Measurements from ENCODE around the gene CRYZ. TPM values are rescaled to one million over a fixed set of nuclear protein-coding genes. Genes with fewer than 3 reads are reported as not detected.
A peak's percentile ranks its signal among the peaks of the same experiment; 100 is the strongest.

Gene CRYZ, protein sequence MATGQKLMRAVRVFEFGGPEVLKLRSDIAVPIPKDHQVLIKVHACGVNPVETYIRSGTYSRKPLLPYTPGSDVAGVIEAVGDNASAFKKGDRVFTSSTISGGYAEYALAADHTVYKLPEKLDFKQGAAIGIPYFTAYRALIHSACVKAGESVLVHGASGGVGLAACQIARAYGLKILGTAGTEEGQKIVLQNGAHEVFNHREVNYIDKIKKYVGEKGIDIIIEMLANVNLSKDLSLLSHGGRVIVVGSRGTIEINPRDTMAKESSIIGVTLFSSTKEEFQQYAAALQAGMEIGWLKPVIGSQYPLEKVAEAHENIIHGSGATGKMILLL
- 78.5 and 108 TPM in 2 replicates for polyA plus RNA-seq (2011; rRNA removed)
- polyA minus RNA-seq (2011; rRNA and poly(A)+ RNA removed), result 36.8 and 52.1 TPM in 2 replicates

- Histone ChIP-seq H3K9me3 (ENCODE audit: control insufficient read depth, insufficient read depth, low read length) (no peaks in the 10 kb centered on the region), H3K27ac (ENCODE audit: low read depth, low read length) (peak within 1 kb of the TSS; percentile 96), H3K4me3 (ENCODE audit: low read depth, low read length) (peak within 1 kb of the TSS; percentile 95), H3K27me3 (ENCODE audit: control insufficient read depth, insufficient read depth, low read length) (no peaks in the 10 kb centered on the region)
- POLR2A ChIA-PET, result interaction anchor here (1.0 to 1.2 kb wide), 2 partner anchors 19 to 33 kb away, joined by 3 to 4 read pairs; no protein-coding TSS in a partner anchor
- DNase-seq (ENCODE audit: low read depth, low spot score), result peak; percentile 86
- CTCF ChIA-PET, result interaction anchor here (0.5 to 3.4 kb wide), 26 partner anchors 9 to 533 kb away, joined by 3 to 45 read pairs (median 8); no protein-coding TSS in a partner anchor
- TF ChIP-seq, protein P1, sequence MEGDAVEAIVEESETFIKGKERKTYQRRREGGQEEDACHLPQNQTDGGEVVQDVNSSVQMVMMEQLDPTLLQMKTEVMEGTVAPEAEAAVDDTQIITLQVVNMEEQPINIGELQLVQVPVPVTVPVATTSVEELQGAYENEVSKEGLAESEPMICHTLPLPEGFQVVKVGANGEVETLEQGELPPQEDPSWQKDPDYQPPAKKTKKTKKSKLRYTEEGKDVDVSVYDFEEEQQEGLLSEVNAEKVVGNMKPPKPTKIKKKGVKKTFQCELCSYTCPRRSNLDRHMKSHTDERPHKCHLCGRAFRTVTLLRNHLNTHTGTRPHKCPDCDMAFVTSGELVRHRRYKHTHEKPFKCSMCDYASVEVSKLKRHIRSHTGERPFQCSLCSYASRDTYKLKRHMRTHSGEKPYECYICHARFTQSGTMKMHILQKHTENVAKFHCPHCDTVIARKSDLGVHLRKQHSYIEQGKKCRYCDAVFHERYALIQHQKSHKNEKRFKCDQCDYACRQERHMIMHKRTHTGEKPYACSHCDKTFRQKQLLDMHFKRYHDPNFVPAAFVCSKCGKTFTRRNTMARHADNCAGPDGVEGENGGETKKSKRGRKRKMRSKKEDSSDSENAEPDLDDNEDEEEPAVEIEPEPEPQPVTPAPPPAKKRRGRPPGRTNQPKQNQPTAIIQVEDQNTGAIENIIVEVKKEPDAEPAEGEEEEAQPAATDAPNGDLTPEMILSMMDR (IDR thresholded peaks at IDR 0.05; ENCODE audit: low read depth, low read length), result no peak
These were observed at the start of gene CRYZ, which contains the start of gene TYW3 for GRCh38 chr1:74732960-74733603. Gene CRYZ (minus strand): TSS chr1:74733050. CDS start chr1:74724821, 8,229 bp downstream. Gene TYW3 (plus strand): TSS chr1:74733152. CDS start chr1:74733245, 93 bp downstream.

GRCh38 chr1:74780594-74780993 is 47.7 kb upstream of the CRYZ start:
- TF ChIP-seq, protein P1 (IDR thresholded peaks at IDR 0.05; ENCODE audit: low read depth, low read length), result no peak
- Histone ChIP-seq H3K9me3 (ENCODE audit: control insufficient read depth, insufficient read depth, low read length) (no peaks in the 10 kb centered on the region), H3K4me3 (ENCODE audit: low read depth, low read length) (no peak overlapping the region), H3K27me3 (ENCODE audit: control insufficient read depth, insufficient read depth, low read length) (no peaks in the 10 kb centered on the region), H3K27ac (ENCODE audit: low read depth, low read length) (no peak overlapping the region)
- CTCF ChIA-PET, result interaction anchor here (2.1 kb wide), 1 partner anchor 9 kb away, joined by 9 read pairs; no protein-coding TSS in a partner anchor
- no peak for DNase-seq (ENCODE audit: low read depth, low spot score)
- POLR2A ChIA-PET, result no interaction called here

GRCh38 chr1:74779750-74780149 is 46.9 kb upstream of the CRYZ start:
- Histone ChIP-seq H3K27ac (ENCODE audit: low read depth, low read length) (no peak overlapping the region), H3K4me3 (ENCODE audit: low read depth, low read length) (no peak overlapping the region), H3K27me3 (ENCODE audit: control insufficient read depth, insufficient read depth, low read length) (no peaks in the 10 kb centered on the region), H3K9me3 (ENCODE audit: control insufficient read depth, insufficient read depth, low read length) (no peaks in the 10 kb centered on the region)
- POLR2A ChIA-PET, result no interaction called here
- CTCF ChIA-PET, result no interaction called here
- no peak for DNase-seq (ENCODE audit: low read depth, low spot score)
- TF ChIP-seq, protein P1 (IDR thresholded peaks at IDR 0.05; ENCODE audit: low read depth, low read length), result no peak

- ChIA-PET POLR2A (no interaction called here), CTCF (interaction anchor here (1.0 to 9.0 kb wide), 4 partner anchors 11 to 489 kb away, joined by 3 to 218 read pairs (median 8); partner anchors contain the start of gene TYW3)
- no peak for DNase-seq (ENCODE audit: low read depth, low spot score)
These were observed 44.7 kb upstream of the CRYZ start for GRCh38 chr1:74777525-74777924.

More at GRCh38 chr1:74777525-74777924, 44.7 kb upstream of the CRYZ start:
- H3K9me3 ChIP-seq (ENCODE audit: control insufficient read depth, insufficient read depth, low read length), result no peaks in the 10 kb centered on the region
- no peak overlapping the region for H3K27ac ChIP-seq (ENCODE audit: low read depth, low read length)
- H3K4me3 ChIP-seq (ENCODE audit: low read depth, low read length), result no peak overlapping the region
- TF ChIP-seq, protein P1 (IDR thresholded peaks at IDR 0.05; ENCODE audit: low read depth, low read length), result no peak
- no peaks in the 10 kb centered on the region for H3K27me3 ChIP-seq (ENCODE audit: control insufficient read depth, insufficient read depth, low read length)

Measured in AG04450 (cell line).